Measurements from ENCODE around the gene IRF9.

IRF9 gene

GRCh38 chr14:24113801-24114531 is 47.1 kb upstream of the IRF9 start:
- peak; percentile 66 for ATAC-seq
- no peak for TF ChIP-seq ARNTL (CRISPR knock-in tag; IDR thresholded peaks at IDR 0.05; ENCODE audit: borderline replicate concordance, low read depth)
- TF ChIP-seq ZNF70 (CRISPR knock-in tag; IDR thresholded peaks at IDR 0.05), result peak; percentile 76
- peak; percentile 13; the same call in 1 of the 2 replicates for TF ChIP-seq PATZ1 (CRISPR knock-in tag; IDR thresholded peaks at IDR 0.05; ENCODE audit: borderline replicate concordance)
- 0 out of 2 replicates have a peak, but pooled peaks have one; percentile 55 for TF ChIP-seq ZFP3 (CRISPR knock-in tag; IDR thresholded peaks at IDR 0.05)
- TF ChIP-seq GLIS3 (CRISPR knock-in tag; IDR thresholded peaks at IDR 0.05), result no peak

- peak; percentile 93 for ATAC-seq
- 0 out of 2 replicates have a peak, but pooled peaks have one; percentile 27 for TF ChIP-seq TSHZ2 (CRISPR knock-in tag; IDR thresholded peaks at IDR 0.05)
- TF ChIP-seq CSRNP3 (CRISPR knock-in tag; IDR thresholded peaks at IDR 0.05), result no peak
- TF ChIP-seq ESRRG (CRISPR knock-in tag; IDR thresholded peaks at IDR 0.05), result no peak
- TF ChIP-seq ARNTL (CRISPR knock-in tag; IDR thresholded peaks at IDR 0.05; ENCODE audit: borderline replicate concordance, low read depth), result no peak
- TF ChIP-seq ZNF70 (CRISPR knock-in tag; IDR thresholded peaks at IDR 0.05), result no peak
These were observed 46.3 kb upstream of the IRF9 start, which contains the start of the genes DCAF11 and NRL for GRCh38 chr14:24114532-24115421. DCAF11 (plus strand) TSS chr14:24114777; CDS start chr14:24115595, 818 bp downstream. NRL (minus strand) TSS chr14:24114949; CDS start chr14:24082848, 32,101 bp downstream.

GRCh38 chr14:24115422-24116127 is 45.5 kb upstream of the IRF9 start:
- TF ChIP-seq ISL1 (CRISPR knock-in tag; IDR thresholded peaks at IDR 0.05) (no peak), RARB (CRISPR knock-in tag; IDR thresholded peaks at IDR 0.05) (no peak), ZC3H10 (CRISPR knock-in tag; IDR thresholded peaks at IDR 0.05) (no peak), ESRRG (CRISPR knock-in tag; IDR thresholded peaks at IDR 0.05) (no peak), ZFP3 (CRISPR knock-in tag; IDR thresholded peaks at IDR 0.05) (no peak), ZNF70 (CRISPR knock-in tag; IDR thresholded peaks at IDR 0.05) (no peak), PPARA (CRISPR knock-in tag; IDR thresholded peaks at IDR 0.05; ENCODE audit: borderline replicate concordance) (no peak), SNAI2 (CRISPR knock-in tag; IDR thresholded peaks at IDR 0.05) (no peak), ZNF565 (CRISPR knock-in tag; conservative IDR thresholded peaks at IDR 0.05; ENCODE audit: low read depth) (no peak), GLIS3 (CRISPR knock-in tag; IDR thresholded peaks at IDR 0.05) (no peak), BACH2 (CRISPR knock-in tag; IDR thresholded peaks at IDR 0.05; ENCODE audit: borderline replicate concordance) (no peak), TSHZ2 (CRISPR knock-in tag; IDR thresholded peaks at IDR 0.05) (no peak), CSRNP3 (CRISPR knock-in tag; IDR thresholded peaks at IDR 0.05) (no peak), TOX (CRISPR knock-in tag; IDR thresholded peaks at IDR 0.05; ENCODE audit: borderline replicate concordance) (no peak), ZFP30 (CRISPR knock-in tag; IDR thresholded peaks at IDR 0.05) (no peak), PATZ1 (CRISPR knock-in tag; IDR thresholded peaks at IDR 0.05; ENCODE audit: borderline replicate concordance) (no peak), CREB5 (CRISPR knock-in tag; IDR thresholded peaks at IDR 0.05; ENCODE audit: low read depth) (no peak)
- no peak for ATAC-seq
